HEK293 (cell line): Measurements from ENCODE around the gene ASF1B.
A peak's percentile ranks its signal among the peaks of the same experiment; 100 is the strongest.

ENCODE experiments used
- INSM2 ChIP-seq: fragments of 450-650 bp; formaldehyde crosslinking; IDR thresholded peaks from 2 replicates; pipeline ENCODE4 v1.5.1; 2016; ENCODE audit warnings: missing biosample characterization, missing genetic modification characterization
- PBX3 ChIP-seq: sonication (generic); formaldehyde crosslinking; IDR thresholded peaks from 2 replicates; pipeline ENCODE4 v1.8.1; 2022; ENCODE audit warnings: mild to moderate bottlenecking, moderate library complexity, missing genetic modification reagents
- WT1 ChIP-seq: fragments of 450-650 bp; formaldehyde crosslinking; IDR thresholded peaks from 2 replicates; pipeline ENCODE4 v1.5.1; 2016; ENCODE audit warnings: missing biosample characterization, missing genetic modification characterization
- YY2 ChIP-seq: fragments of 450-650 bp; formaldehyde crosslinking; IDR thresholded peaks from 2 replicates; pipeline ENCODE4 v1.5.1; 2016; ENCODE audit warnings: missing biosample characterization, missing genetic modification characterization
- ZBTB8A ChIP-seq: fragments of 450-650 bp; formaldehyde crosslinking; IDR thresholded peaks from 2 replicates; pipeline ENCODE4 v1.5.1; 2016; ENCODE audit warnings: missing biosample characterization, missing genetic modification characterization
- ZNF148 ChIP-seq: fragments of 450-650 bp; formaldehyde crosslinking; IDR thresholded peaks from 2 replicates; pipeline ENCODE4 v1.5.0; 2017; ENCODE audit warnings: missing biosample characterization, missing genetic modification characterization, borderline replicate concordance
- ZNF16 ChIP-seq: fragments of 450-650 bp; formaldehyde crosslinking; IDR thresholded peaks from 2 replicates; pipeline ENCODE4 v1.5.1; 2016; ENCODE audit warnings: low read depth, missing biosample characterization, missing genetic modification characterization
- ZNF2 ChIP-seq: fragments of 450-650 bp; formaldehyde crosslinking; IDR thresholded peaks from 2 replicates; pipeline ENCODE4 v1.5.1; 2016; ENCODE audit warnings: missing biosample characterization, missing genetic modification characterization
- ZNF223 ChIP-seq: fragments of 450-650 bp; formaldehyde crosslinking; IDR thresholded peaks from 2 replicates; pipeline ENCODE4 v1.5.1; 2016; ENCODE audit warnings: missing biosample characterization, missing genetic modification characterization
- ZNF23 ChIP-seq: fragments of 450-650 bp; formaldehyde crosslinking; IDR thresholded peaks from 2 replicates; pipeline ENCODE4 v1.5.1; 2016; ENCODE audit warnings: missing biosample characterization, missing genetic modification characterization, borderline replicate concordance
- ZNF518A ChIP-seq: fragments of 450-650 bp; formaldehyde crosslinking; conservative IDR thresholded peaks from 2 replicates; pipeline ENCODE4 v1.5.1; 2016; ENCODE audit warnings: low read depth, missing biosample characterization, missing genetic modification characterization
- ZNF561 ChIP-seq: fragments of 450-650 bp; IDR thresholded peaks from 2 replicates; pipeline ENCODE4 v1.5.1; 2018; ENCODE audit warnings: missing biosample characterization, missing genetic modification characterization, borderline replicate concordance
- ZNF621 ChIP-seq: fragments of 450-650 bp; formaldehyde crosslinking; IDR thresholded peaks from 2 replicates; pipeline ENCODE4 v1.5.1; 2017; ENCODE audit warnings: missing biosample characterization, missing genetic modification characterization
- ZNF626 ChIP-seq: fragments of 450-650 bp; sonication (Bioruptor Pico); formaldehyde crosslinking; IDR thresholded peaks from 2 replicates; pipeline ENCODE4 v1.5.1; 2018; ENCODE audit warnings: missing biosample characterization, missing genetic modification characterization, inconsistent platforms
- ZNF747 ChIP-seq: fragments of 450-650 bp; formaldehyde crosslinking; IDR thresholded peaks from 2 replicates; pipeline ENCODE4 v1.5.1; 2016; ENCODE audit warnings: missing biosample characterization, missing genetic modification characterization
- ZNF768 ChIP-seq: fragments of 450-650 bp; formaldehyde crosslinking; IDR thresholded peaks from 2 replicates; pipeline ENCODE4 v1.5.1; 2018; ENCODE audit warnings: missing biosample characterization, mild to moderate bottlenecking, missing genetic modification characterization
- TF ChIP-seq, protein P1 (sequence below): fragments of 450-650 bp; formaldehyde crosslinking; optimal IDR thresholded peaks from 2 replicates; pipeline ENCODE3; 2016; ENCODE audit warnings: missing biosample characterization, mild to moderate bottlenecking, missing genetic modification characterization
- TF ChIP-seq, protein P2 (sequence below): fragments of 450-650 bp; formaldehyde crosslinking; IDR thresholded peaks from 2 replicates; pipeline ENCODE4 v1.5.1; 2016; ENCODE audit warnings: missing biosample characterization, missing genetic modification characterization, borderline replicate concordance
- TF ChIP-seq, protein P3 (sequence below): fragments of 450-650 bp; formaldehyde crosslinking; IDR thresholded peaks from 2 replicates; pipeline ENCODE4 v1.5.1; 2016; ENCODE audit warnings: missing biosample characterization, missing genetic modification characterization

ASF1B gene

GRCh38 chr19:14118165-14119051, 18.0 kb downstream of the ASF1B start (continued):
- TF ChIP-seq YY2 (tag by site-specific recombination) (no peak), ZNF561 (tag by site-specific recombination) (no peak), ZNF768 (no peak), PBX3 (CRISPR knock-in tag) (no peak), ZNF148 (tag by site-specific recombination) (no peak), ZBTB8A (tag by site-specific recombination) (0 out of 2 replicates have a peak, but pooled peaks have one; percentile 31), ZNF747 (tag by site-specific recombination) (no peak), ZNF16 (tag by site-specific recombination) (no peak), WT1 (no peak), ZNF518A (tag by site-specific recombination) (no peak), ZNF23 (tag by site-specific recombination) (no peak), ZNF223 (tag by site-specific recombination) (no peak), ZNF621 (no peak), ZNF2 (tag by site-specific recombination) (no peak), INSM2 (tag by site-specific recombination) (0 out of 2 replicates have a peak, but pooled peaks have one; percentile 44), ZNF626 (tag by site-specific recombination) (no peak)
- TF ChIP-seq, protein P1, sequence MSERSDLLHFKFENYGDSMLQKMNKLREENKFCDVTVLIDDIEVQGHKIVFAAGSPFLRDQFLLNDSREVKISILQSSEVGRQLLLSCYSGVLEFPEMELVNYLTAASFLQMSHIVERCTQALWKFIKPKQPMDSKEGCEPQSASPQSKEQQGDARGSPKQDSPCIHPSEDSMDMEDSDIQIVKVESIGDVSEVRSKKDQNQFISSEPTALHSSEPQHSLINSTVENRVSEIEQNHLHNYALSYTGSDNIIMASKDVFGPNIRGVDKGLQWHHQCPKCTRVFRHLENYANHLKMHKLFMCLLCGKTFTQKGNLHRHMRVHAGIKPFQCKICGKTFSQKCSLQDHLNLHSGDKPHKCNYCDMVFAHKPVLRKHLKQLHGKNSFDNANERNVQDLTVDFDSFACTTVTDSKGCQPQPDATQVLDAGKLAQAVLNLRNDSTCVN (tag by site-specific recombination) = no peak
- TF ChIP-seq, protein P2, sequence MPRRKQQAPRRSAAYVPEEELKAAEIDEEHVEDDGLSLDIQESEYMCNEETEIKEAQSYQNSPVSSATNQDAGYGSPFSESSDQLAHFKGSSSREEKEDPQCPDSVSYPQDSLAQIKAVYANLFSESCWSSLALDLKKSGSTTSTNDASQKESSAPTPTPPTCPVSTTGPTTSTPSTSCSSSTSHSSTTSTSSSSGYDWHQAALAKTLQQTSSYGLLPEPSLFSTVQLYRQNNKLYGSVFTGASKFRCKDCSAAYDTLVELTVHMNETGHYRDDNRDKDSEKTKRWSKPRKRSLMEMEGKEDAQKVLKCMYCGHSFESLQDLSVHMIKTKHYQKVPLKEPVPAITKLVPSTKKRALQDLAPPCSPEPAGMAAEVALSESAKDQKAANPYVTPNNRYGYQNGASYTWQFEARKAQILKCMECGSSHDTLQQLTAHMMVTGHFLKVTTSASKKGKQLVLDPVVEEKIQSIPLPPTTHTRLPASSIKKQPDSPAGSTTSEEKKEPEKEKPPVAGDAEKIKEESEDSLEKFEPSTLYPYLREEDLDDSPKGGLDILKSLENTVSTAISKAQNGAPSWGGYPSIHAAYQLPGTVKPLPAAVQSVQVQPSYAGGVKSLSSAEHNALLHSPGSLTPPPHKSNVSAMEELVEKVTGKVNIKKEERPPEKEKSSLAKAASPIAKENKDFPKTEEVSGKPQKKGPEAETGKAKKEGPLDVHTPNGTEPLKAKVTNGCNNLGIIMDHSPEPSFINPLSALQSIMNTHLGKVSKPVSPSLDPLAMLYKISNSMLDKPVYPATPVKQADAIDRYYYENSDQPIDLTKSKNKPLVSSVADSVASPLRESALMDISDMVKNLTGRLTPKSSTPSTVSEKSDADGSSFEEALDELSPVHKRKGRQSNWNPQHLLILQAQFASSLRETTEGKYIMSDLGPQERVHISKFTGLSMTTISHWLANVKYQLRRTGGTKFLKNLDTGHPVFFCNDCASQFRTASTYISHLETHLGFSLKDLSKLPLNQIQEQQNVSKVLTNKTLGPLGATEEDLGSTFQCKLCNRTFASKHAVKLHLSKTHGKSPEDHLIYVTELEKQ (tag by site-specific recombination) = no peak
- TF ChIP-seq, protein P3, sequence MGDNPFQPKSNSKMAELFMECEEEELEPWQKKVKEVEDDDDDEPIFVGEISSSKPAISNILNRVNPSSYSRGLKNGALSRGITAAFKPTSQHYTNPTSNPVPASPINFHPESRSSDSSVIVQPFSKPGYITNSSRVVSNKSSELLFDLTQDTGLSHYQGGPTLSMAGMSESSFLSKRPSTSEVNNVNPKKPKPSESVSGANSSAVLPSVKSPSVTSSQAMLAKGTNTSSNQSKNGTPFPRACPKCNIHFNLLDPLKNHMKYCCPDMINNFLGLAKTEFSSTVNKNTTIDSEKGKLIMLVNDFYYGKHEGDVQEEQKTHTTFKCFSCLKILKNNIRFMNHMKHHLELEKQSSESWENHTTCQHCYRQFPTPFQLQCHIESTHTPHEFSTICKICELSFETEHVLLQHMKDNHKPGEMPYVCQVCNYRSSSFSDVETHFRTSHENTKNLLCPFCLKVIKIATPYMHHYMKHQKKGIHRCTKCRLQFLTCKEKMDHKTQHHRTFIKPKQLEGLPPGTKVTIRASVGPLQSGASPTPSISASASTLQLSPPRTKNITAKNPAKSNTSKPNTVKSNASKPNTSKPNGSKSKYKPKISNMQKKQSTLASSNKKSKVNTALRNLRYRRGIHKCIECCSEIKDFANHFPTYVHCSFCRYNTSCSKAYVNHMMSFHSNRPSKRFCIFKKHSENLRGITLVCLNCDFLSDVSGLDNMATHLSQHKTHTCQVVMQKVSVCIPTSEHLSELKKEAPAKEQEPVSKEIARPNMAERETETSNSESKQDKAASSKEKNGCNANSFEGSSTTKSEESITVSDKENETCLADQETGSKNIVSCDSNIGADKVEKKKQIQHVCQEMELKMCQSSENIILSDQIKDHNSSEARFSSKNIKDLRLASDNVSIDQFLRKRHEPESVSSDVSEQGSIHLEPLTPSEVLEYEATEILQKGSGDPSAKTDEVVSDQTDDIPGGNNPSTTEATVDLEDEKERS (tag by site-specific recombination) = no peak
